Inflammatory macrophage (primary cell): Measurements from ENCODE around the gene PDE6A.
"Not testable (repeated sequence)": the region's sequence is repeated elsewhere in the genome, so short reads cannot be mapped to it uniquely, and the experiment has no call there.

Source experiments
- DNase-seq, 2 donors: peaks; one replicate each; pipeline ENCODE4 v3.0.0-alpha.2; 2020 to 2022

The PDE6A gene

GRCh38 chr5:149951138-149951749, 6.7 kb upstream of the PDE6A start:
- DNase-seq = no peak

- no peak for DNase-seq
These were observed 4.4 kb upstream of the PDE6A start for GRCh38 chr5:149948993-149949392.

GRCh38 chr5:149946118-149946517, 1.5 kb upstream of the PDE6A start:
- no peak for DNase-seq

DNA sequence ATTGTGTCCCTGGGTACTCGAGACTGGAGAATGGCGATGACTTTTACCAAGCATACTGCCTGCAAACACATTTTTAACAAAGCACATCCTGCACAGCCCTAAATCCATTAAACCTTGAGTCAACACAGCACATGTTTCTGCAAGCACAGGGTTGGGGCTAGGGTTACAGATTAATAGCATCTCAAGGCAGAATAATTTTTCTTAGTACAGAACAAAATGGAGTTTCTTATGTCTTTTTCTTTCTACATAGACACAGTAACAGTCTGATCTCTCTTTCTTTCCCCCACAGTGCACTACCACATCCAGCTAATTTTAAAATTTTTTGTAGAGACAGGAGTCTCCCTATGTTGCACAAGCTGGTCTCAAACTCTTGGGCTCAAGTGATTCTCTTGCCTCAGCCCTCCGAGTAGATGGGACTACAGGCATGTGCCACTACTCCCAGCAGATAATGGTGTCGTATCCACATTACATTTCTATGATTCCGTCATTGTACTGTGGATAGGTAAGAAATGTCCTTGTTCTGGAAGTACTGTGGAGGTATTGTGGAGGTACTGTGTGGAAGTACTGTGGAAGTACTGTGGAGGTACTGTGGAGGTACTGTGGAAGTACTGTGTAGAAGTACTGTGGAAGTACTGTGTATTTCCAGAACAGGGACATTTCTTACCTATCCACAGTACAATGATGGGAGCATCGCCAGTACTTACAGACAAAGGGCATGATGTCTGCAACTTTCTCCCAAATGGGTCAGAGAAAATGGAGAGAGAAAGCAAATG, 1.2 kb downstream of the PDE6A start:
- not testable (repeated sequence) for DNase-seq

- not testable (repeated sequence) for DNase-seq
These were observed 1.8 kb downstream of the PDE6A start for GRCh38 chr5:149942741-149943169.

DNA sequence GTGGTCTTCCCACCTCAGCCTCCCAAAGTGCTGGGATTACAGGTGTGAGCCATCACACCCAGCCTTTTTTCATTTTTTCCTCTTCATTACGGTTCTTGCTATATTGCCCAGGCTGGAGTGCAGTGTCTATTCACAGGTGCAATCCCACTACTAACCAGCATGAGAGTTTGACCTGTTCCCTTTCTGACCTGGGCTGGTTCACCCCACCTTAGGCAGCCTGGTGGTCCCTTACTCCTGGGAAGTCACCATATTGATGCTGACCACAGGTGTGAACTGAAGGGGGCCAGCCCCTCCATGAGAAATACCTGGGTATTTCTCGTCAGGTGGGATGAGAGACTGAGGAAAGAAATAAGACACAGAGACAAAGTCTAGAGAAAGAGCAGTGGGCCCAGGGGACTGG, 2.4 kb downstream of the PDE6A start:
- no peak for DNase-seq

- DNase-seq = no peak
These were observed 2.8 kb downstream of the PDE6A start for GRCh38 chr5:149941795-149942194.

GRCh38 chr5:149940941-149941644, 3.5 kb downstream of the PDE6A start:
- no peak for DNase-seq

- peak; percentile 8 to 66 for DNase-seq
These were observed 4.5 kb downstream of the PDE6A start for GRCh38 chr5:149940077-149940574.

GRCh38 chr5:149939546-149939945, 5.0 kb downstream of the PDE6A start:
- peak; percentile 27 to 71 for DNase-seq

GRCh38 chr5:149938791-149939358, 5.7 kb downstream of the PDE6A start:
- DNase-seq = peak; percentile 34 to 50

DNA sequence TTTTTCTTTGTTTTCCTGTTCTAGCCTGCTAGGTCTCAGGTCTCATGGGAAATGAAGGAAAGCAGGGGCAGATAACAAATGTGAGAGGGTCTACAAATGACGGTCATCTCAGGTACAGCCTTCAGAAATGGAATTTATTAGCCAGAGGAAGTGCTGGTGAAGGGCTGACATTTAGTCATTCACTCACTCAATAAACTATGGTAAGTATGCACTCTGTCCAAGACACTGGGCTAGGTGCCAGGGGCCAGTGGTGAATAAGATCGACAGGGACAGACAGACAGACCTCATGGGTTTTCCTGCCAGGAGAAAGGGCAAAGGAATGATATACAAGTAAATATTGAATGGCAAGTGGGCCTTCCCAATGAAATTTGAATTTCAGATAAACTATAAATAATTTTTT, 6.3 kb downstream of the PDE6A start:
- DNase-seq = peak in 1 of 2 donors; percentile 7

DNA sequence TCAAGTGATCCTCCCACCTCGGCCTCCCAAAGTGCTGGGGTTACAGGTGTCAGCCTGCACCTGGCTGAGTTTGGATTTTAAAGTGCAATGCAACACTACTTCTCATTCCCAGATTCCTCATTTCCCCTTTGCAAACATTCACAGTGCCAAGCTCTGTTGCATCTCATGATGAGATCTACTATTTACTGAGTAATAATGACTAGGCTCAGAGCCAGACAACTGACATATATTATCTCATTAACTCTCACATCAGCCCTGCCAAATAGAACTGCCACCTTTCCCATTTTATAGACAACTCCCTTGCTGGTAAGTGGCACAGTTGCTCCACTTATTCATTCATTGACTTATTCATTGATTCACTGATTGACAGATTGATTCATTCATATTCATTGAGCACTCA, 7.0 kb downstream of the PDE6A start:
- DNase-seq = peak in 1 of 2 donors; percentile 4

GRCh38 chr5:149936700-149937091, 7.9 kb downstream of the PDE6A start:
- DNase-seq = no peak

DNA sequence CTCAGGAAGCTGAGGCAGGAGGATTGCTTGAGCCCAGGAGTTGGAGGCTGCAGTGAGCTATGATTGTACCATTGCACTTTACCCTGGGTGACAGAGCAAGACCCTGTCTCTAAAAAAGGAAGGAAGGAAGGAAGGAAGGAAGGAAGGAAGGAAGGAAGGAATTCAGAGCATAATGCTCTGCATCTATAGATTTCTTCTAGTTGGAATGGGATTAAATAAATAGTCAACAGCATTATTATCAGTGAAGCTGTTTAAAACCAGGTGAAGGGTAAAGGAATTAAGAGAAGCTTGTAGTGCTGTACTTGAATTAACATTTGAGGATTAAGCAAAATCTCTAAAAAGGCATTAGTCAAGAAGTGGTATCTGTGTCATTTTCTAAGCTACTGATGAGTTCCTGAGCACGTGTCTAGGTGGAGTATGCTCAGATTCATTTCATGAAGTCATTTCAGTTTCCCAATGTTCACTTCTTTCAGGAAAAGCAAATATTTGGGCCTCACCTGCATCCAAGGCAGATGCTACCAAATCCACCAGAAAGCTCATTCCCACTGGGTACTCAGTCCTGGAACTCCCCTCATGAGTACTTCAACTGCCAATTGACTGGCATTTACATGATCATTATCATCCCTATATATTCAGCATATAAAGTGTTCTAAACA, 8.4 kb downstream of the PDE6A start:
- DNase-seq = no peak

- no peak for DNase-seq
These were observed 9.1 kb downstream of the PDE6A start for GRCh38 chr5:149935431-149935901.

- DNase-seq = peak in 1 of 2 donors; percentile 6
These were observed 11.9 kb downstream of the PDE6A start for GRCh38 chr5:149932445-149933350.

DNA sequence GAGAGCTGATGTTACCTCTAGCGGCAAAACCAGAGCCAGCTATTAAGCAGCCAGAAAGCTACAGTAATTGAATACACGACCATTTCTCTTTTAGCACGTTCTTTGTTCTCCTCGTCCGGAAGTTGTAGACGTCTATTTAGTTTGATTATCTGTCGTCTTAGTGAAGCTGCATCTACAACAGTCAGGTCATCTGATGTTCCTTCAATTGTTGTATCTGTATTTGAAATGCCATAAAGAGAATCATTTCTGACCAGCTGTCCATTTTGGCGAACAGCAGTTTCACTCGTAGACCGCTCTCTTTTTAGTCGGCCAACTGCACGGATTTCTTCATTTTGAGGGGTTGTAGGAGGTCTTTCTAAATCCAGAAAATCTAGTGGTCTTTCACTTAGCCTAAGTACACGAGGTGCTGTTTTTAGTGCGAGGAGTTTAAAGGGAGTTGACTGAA, 12.6 kb downstream of the PDE6A start:
- DNase-seq = no peak

DNA sequence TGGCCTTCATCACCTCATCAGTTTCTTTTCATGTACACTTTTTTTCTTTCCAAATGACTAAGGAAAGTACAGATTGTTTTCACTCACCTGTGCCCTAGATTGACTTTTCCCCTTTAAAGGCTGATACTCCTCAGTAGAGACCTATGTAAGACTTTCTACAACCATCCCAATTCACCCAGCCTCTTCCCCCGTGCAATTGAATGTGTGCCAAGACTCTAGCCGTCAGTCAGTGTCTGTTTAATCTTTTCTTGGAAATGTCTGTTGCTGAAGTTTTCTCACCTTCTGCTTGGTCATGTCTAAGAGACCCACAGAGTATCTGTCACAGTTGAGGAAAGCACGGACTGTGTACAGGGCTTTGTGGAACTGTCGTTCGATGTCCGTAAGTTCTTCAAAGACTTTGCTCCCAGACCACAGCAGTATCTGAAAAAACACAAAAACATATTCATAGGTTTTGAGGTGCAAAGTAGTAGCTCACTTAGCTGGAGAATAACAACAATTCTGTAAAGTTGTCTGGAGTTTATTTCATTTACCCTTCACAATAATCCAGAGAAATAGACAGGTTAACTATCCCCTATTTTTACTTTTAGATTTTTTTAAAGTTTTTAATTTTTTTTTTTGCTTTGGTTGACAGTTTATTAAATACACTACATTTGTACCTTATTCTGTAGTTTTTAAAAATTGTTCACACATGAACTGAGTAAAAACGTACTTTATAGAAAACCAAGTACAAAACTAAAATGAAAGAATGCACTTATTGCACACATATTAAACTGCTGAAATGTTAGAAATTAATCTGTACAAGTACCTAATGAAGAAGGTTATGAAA, 13.6 kb downstream of the PDE6A start:
- DNase-seq = no peak

- DNase-seq = no peak
These were observed 14.4 kb downstream of the PDE6A start for GRCh38 chr5:149930043-149930748.
